NOMO-1 (cell line): Measurements from ENCODE around the gene NHS.

Experiments used
- DNase-seq, 2 experiments: peaks; one replicate each; lab custom pipeline; 2025; ENCODE audit not compliant: unreplicated experiment in 2 of 2; lab: John Stamatoyannopoulos, UW

NHS gene

DNA sequence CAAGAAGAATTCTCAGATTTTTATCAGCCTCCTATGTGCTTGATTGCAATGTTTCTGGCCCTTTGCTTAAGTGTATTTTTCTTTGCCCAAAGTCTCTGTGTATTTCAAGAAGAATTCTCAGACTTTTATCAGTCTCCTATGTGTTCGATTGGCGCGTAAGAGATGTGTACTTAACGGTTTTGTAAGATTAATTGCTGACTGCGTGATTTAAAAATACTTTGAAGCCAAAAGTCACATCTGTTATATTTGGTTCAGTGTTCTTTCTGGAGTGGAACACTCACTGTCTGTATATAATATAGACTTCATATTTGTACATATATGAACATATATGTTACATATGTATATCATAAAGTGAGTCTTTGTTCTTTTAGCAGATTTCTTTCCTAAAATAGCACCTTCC, 373.7 kb downstream of the NHS start:
- no peak for DNase-seq

DNA sequence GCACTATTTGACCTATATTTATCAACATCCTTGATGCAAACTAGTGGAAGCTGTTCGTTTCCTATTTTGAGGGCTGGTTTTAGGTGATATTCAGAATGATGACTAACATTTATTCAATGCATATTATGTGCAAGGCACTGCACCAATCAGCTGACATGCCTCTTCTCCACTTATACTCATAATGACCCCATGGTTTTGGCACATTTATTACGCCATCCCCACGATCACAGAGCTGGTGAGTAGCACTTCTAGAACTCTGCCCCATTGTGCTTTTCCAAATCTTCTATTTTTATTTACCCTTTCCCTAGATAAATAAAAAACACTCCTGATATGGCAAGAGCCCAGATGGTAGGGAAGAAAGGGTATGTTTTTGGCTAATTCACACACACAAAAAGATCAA, 375.4 kb downstream of the NHS start:
- no peak for DNase-seq

- DNase-seq = no peak
These were observed 383.4 kb downstream of the NHS start for GRCh38 chrX:17758382-17758781.

- DNase-seq = no peak
These were observed 385.0 kb downstream of the NHS start for GRCh38 chrX:17759990-17760389.

- DNase-seq = no peak
These were observed 392.7 kb downstream of the NHS start for GRCh38 chrX:17767734-17768133.

DNA sequence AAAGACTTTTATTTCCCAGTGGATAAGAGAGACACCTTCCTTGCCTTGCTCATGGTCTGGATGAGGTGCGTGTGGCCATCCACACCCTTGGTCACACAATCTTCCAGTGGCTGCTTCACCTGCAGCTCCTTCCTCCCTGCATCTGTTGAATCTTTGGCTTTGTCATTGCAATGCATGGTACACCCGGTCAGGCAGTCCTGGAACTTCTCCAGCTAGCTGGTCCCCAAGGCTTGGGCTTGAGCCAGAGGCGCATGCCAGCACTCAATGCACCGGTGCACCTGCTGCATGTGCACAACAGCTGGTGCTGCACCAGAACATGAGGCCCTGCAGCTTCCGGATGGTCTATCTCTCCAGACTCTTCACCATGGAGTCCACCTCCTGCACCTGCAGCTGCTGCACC, 394.0 kb downstream of the NHS start:
- no peak for DNase-seq

DNA sequence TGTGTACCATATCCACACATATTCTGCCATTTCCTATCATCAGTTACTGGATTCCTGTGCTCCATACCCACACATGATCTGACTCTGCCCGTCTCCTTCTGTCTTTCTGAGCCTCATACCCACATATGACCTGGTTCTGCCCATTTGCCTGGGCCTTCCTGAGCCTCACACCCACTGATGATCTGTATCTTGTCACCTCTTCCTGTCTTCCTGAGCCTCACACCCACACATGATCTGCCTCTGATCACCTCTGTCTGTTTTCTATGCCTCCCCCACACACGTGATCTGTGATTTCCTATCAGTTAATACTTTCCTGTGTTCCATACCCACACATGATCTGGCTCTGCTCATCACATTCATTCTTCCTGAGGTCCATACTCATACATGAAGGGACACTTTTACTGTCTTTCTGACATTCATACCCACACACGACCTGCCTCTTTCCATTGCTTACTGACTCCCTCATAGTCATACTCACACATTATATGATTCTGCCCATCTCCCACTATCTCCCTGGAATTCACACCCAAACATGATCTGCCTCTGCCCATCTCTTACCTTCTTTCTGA, 394.8 kb downstream of the NHS start:
- DNase-seq = no peak

GRCh38 chrX:17773221-17773876, 398.3 kb downstream of the NHS start:
- no peak for DNase-seq

GRCh38 chrX:17774053-17774452, 399.1 kb downstream of the NHS start:
- no peak for DNase-seq

DNA sequence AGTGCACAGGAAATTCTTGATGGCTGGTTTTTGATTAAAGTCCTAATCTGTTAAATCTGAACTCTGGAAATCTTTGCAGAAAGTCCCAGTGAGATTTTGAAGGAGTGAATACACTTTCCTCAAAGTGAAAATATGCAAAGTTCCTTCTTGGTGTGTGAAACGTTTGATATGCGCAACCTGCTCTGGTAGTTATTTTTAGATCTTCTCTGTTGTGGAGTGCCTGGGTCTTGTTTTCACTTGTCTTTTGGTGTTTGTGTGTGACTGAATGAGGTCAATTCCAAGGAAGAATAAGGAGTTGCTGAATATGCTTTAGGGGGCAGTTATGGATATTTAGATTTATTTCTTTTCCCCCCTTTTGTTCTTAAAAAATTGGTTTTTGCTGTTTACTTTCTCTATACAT, 404.0 kb downstream of the NHS start:
- DNase-seq = no peak

DNA sequence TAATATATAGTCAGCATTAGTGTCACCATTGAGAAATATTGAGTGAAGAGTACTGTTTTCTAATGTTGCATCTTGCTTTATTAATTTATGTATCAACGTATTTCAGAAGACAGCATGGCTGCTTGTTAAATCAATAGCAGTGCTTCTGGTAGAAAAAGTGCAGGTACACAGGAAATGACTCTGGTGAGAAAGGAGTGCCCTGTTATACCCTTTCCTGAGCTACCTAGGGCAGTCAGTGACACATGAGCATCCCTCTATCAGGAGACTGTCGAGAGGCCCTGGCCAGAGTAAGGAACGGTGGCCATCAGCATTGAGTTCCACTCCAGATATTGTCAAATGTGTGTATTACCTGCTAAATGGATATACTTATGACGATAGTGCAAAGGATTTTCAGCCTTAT, 404.4 kb downstream of the NHS start:
- no peak for DNase-seq
